HL-60 (cell line): ENCODE data around the gene SVBP.

Experiments used
- CTCF ChIP-seq: IDR thresholded peaks from one replicate; pipeline ENCODE4 v1.5.1; 2011; ENCODE audit warnings: low read length, control low read depth, inconsistent platforms; ENCODE audit not compliant: insufficient read depth
- GABPA ChIP-seq: IDR thresholded peaks from 2 replicates; pipeline ENCODE4 v1.6.1; 2012; ENCODE audit warnings: low read depth
- POLR2AphosphoS5 ChIP-seq: IDR thresholded peaks from 2 replicates; pipeline ENCODE4 v1.6.1; 2012; ENCODE audit warnings: low read depth

GRCh38 chr1:42846257-42847110 lies 29.3 kb upstream of the SVBP start, which contains the start of gene ZNF691:
- TF ChIP-seq CTCF, result peak; percentile 15
- peak; percentile 88 for TF ChIP-seq POLR2AphosphoS5
- TF ChIP-seq GABPA, result peak; percentile 89
